GM23338 (cell line): ENCODE measurements around the gene RMND1. TPM values are rescaled to one million over a fixed set of nuclear protein-coding genes. Genes with fewer than 3 reads are reported as not detected.

Experiments
- ATAC-seq: fragments of 200-7000 bp; cut with Tn5 transposase; 3 replicates; pipeline ENCODE4 v1.9.1; 2020
- DNase-seq: peaks from one replicate; pipeline ENCODE4 v3.0.0-alpha.2; 2015; ENCODE audit warnings: low spot score
- H2AFZ ChIP-seq: fragments of 200-600 bp; sonication (generic); 2 replicates; pipeline ENCODE4 v1.8.0; 2016; ENCODE audit warnings: antibody characterized with exemption, mild to moderate bottlenecking, moderate library complexity
- H3F3A ChIP-seq: fragments of 200-600 bp; sonication (generic); replicated peaks from 2 replicates; pipeline ENCODE4 v1.8.0; 2017; ENCODE audit warnings: antibody characterized with exemption, mixed run types, low read depth
- H3K27ac ChIP-seq: fragments of 200-600 bp; sonication (generic); 2 replicates; pipeline ENCODE4 v1.6.1; 2016; ENCODE audit warnings: low read depth
- H3K27me3 ChIP-seq: fragments of 200-600 bp; sonication (generic); 2 replicates; pipeline ENCODE4 v1.8.0; 2016; ENCODE audit warnings: mild to moderate bottlenecking, mixed run types, moderate library complexity; ENCODE audit not compliant: insufficient read depth
- H3K36me3 ChIP-seq: fragments of 200-600 bp; sonication (generic); 2 replicates; pipeline ENCODE4 v1.8.0; 2016; ENCODE audit warnings: mild to moderate bottlenecking; ENCODE audit not compliant: insufficient read depth
- H3K4me1 ChIP-seq: fragments of 200-600 bp; sonication (generic); 2 replicates; pipeline ENCODE4 v1.8.0; 2016; ENCODE audit warnings: mild to moderate bottlenecking, moderate library complexity; ENCODE audit not compliant: insufficient read depth
- H3K4me2 ChIP-seq: fragments of 200-600 bp; sonication (generic); 2 replicates; pipeline ENCODE4 v1.7.1; 2017; ENCODE audit warnings: mixed run types
- H3K4me3 ChIP-seq: fragments of 200-600 bp; sonication (generic); 2 replicates; pipeline ENCODE4 v1.6.1; 2016; ENCODE audit warnings: mixed run types
- H3K79me2 ChIP-seq: fragments of 200-600 bp; sonication (generic); replicated peaks from 2 replicates; pipeline ENCODE4 v1.8.0; 2017; ENCODE audit warnings: mild to moderate bottlenecking; ENCODE audit not compliant: insufficient read depth
- H3K9me2 ChIP-seq: fragments of 200-600 bp; sonication (generic); 2 replicates; pipeline ENCODE4 v1.8.0; 2017; ENCODE audit not compliant: insufficient read depth
- H4K20me1 ChIP-seq: fragments of 200-600 bp; sonication (generic); replicated peaks from 2 replicates; pipeline ENCODE4 v1.8.0; 2017; ENCODE audit warnings: mild to moderate bottlenecking; ENCODE audit not compliant: insufficient read depth
- H3K27ac Mint-ChIP-seq: 2 replicates; pipeline ENCODE4 v1.8.0; 2020; ENCODE audit warnings: inconsistent platforms, mild to moderate bottlenecking, moderate library complexity, mixed read lengths
- H3K27me3 Mint-ChIP-seq: 3 replicates; pipeline ENCODE4 v1.8.0; 2022; ENCODE audit warnings: low read depth, mild to moderate bottlenecking, moderate library complexity, mixed read lengths, inconsistent platforms; ENCODE audit not compliant: insufficient read depth, poor library complexity
- H3K36me3 Mint-ChIP-seq: 3 replicates; pipeline ENCODE4 v1.8.0; 2021; ENCODE audit warnings: low read depth, mild to moderate bottlenecking, inconsistent platforms, moderate library complexity, mixed read lengths
- H3K4me1 Mint-ChIP-seq: 3 replicates; pipeline ENCODE4 v1.8.0; 2020; ENCODE audit warnings: mild to moderate bottlenecking, inconsistent platforms, mixed read lengths
- H3K4me3 Mint-ChIP-seq: 3 replicates; pipeline ENCODE4 v1.8.0; 2021; ENCODE audit warnings: moderate library complexity, mild to moderate bottlenecking, inconsistent platforms, mixed read lengths
- H3K9me3 Mint-ChIP-seq: 3 replicates; pipeline ENCODE4 v1.8.0; 2020; ENCODE audit warnings: moderate library complexity, mild to moderate bottlenecking, inconsistent platforms, mixed read lengths
- CREB1 ChIP-seq: fragments of 250-450 bp; sonication (Bioruptor Pico); IDR thresholded peaks from 2 replicates; pipeline ENCODE4 v1.5.0; 2020; ENCODE audit warnings: low read depth, mild to moderate bottlenecking, moderate library complexity
- EZH2 ChIP-seq: fragments of 200-600 bp; sonication (generic); IDR thresholded peaks from one replicate; pipeline ENCODE4 v1.8.0; 2017; ENCODE audit warnings: antibody characterized with exemption, mild to moderate bottlenecking, low read depth; ENCODE audit not compliant: unreplicated experiment
- JUNB ChIP-seq: IDR thresholded peaks from one replicate; pipeline ENCODE4 v1.6.1; 2016; ENCODE audit warnings: antibody characterized with exemption; ENCODE audit not compliant: unreplicated experiment
- NANOG ChIP-seq: IDR thresholded peaks from 2 replicates; pipeline ENCODE4 v1.6.1; 2016; ENCODE audit warnings: antibody characterized with exemption, borderline replicate concordance
- POLR2AphosphoS5 ChIP-seq: IDR thresholded peaks from 2 replicates; pipeline ENCODE4 v1.6.1; 2016; ENCODE audit warnings: antibody characterized with exemption, low read depth
- STAT1 ChIP-seq: IDR thresholded peaks from one replicate; pipeline ENCODE4 v1.6.1; 2016; ENCODE audit warnings: antibody characterized with exemption; ENCODE audit not compliant: unreplicated experiment
- ZNF331 ChIP-seq: fragments of 250-450 bp; sonication (Bioruptor Pico); IDR thresholded peaks from 2 replicates; pipeline ENCODE4 v1.5.0; 2020; ENCODE audit warnings: low read depth, mild to moderate bottlenecking, moderate library complexity
- ZNF462 ChIP-seq: fragments of 250-450 bp; sonication (Bioruptor Pico); IDR thresholded peaks from 2 replicates; pipeline ENCODE4 v1.5.0; 2020; ENCODE audit warnings: mild to moderate bottlenecking, moderate library complexity
- polyA plus RNA-seq: library from polyadenylated mRNA; unstranded; fragments of >200 nt; fragmentation: Nextera tagmentation; extraction: Ambion mirVana; gene quantifications from 2 replicates; pipeline ENCODE4 v1.2.1, GENCODE V29; 2016
- total RNA-seq: library from RNA; depleted of rRNA; stranded (reverse); fragments of >200 nt; shearing (Covaris generic); gene quantifications from 2 replicates; pipeline ENCODE4 v1.2.3, GENCODE V29; 2014
- TF ChIP-seq, protein P1 (sequence below), 2 experiments: fragments of 200-600 bp in 1 of 2; sonication (generic) in 1 of 2; conservative IDR thresholded peaks; 2 replicates each; pipeline versions ENCODE4 v1.5.1 to v1.6.1; 2016 to 2017; ENCODE audit warnings: antibody characterized with exemption in 2 of 2, low read depth in 2 of 2, mild to moderate bottlenecking in 2 of 2, moderate library complexity in 1 of 2

Gene RMND1
- total and polyA plus RNA-seq, 2 experiments from 2014 or later = 27.5 to 34.4 TPM

DNA sequence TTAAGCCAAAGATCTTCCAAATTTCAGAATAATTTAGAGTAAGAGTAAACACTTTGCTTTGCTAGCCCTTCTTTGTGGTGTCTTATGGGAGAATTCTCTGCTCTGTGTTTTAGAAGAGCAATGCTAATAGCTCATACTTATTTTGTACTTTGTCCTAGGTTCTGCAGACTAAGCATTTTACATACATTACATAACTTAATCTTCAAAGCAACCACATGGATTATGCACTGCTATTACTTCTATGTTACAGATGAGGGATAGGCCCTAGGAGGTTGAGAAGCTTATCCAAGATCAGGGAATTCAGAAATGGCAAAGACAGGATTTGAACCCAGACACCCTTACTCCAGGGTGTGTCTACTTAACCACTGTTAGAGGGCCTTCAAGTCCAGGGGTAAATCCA is 32.1 kb upstream of the RMND1 start (continued):
- TF ChIP-seq ZNF462 (CRISPR knock-in tag) = no peak
- TF ChIP-seq POLR2AphosphoS5 = no peak
- no peak for TF ChIP-seq ZNF331 (CRISPR knock-in tag)
- TF ChIP-seq CREB1 (CRISPR knock-in tag) = no peak

DNA sequence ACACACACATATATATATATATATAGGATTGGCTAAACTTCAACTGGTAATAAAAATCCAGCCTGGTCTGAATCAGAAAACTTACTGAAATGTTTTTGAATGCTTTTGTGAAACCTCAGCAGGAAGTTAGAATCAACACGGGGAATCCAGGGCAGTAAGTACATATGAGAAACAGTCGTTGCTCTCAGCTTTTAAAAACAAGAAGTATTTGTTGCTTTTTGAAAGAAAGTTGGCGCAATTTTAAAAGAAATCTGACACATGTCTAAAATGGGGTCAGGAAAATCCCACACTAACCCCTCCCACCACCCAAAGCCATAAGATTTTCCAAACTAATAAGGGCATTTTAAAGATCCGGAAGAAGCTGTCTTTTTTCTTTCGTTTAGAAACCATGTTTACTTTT is 30.4 kb upstream of the RMND1 start:
- Histone ChIP-seq H3K4me1 (no peaks in the 10 kb centered on the region), H3F3A (no peaks in the 10 kb centered on the region), H3K4me3 (no peak overlapping the region), H3K79me2 (no peaks in the 10 kb centered on the region), H4K20me1 (no peaks in the 10 kb centered on the region), H3K9me2 (0 out of 2 replicates have a peak, but pooled peaks cover 8% of the 10 kb centered on the region), H3K4me2 (no peak overlapping the region), H2AFZ (no peak overlapping the region), H3K27me3 (no peaks in the 10 kb centered on the region), H3K27ac (no peak overlapping the region), H3K36me3 (no peaks in the 10 kb centered on the region)
- H3K4me1 Mint-ChIP-seq = peaks cover 4% of the 10 kb centered on the region; the same call in 1 of the 3 replicates
- H3K4me3 Mint-ChIP-seq = no peak overlapping the region
- no peaks in the 10 kb centered on the region for H3K27me3 Mint-ChIP-seq
- ATAC-seq = no peak
- H3K9me3 Mint-ChIP-seq = no peaks in the 10 kb centered on the region
- TF ChIP-seq NANOG = no peak
- no peak for TF ChIP-seq JUNB
- TF ChIP-seq, protein P1, sequence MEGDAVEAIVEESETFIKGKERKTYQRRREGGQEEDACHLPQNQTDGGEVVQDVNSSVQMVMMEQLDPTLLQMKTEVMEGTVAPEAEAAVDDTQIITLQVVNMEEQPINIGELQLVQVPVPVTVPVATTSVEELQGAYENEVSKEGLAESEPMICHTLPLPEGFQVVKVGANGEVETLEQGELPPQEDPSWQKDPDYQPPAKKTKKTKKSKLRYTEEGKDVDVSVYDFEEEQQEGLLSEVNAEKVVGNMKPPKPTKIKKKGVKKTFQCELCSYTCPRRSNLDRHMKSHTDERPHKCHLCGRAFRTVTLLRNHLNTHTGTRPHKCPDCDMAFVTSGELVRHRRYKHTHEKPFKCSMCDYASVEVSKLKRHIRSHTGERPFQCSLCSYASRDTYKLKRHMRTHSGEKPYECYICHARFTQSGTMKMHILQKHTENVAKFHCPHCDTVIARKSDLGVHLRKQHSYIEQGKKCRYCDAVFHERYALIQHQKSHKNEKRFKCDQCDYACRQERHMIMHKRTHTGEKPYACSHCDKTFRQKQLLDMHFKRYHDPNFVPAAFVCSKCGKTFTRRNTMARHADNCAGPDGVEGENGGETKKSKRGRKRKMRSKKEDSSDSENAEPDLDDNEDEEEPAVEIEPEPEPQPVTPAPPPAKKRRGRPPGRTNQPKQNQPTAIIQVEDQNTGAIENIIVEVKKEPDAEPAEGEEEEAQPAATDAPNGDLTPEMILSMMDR (conservative IDR thresholded peaks at IDR 0.05; ENCODE audit: low read depth in 2 of 2) = no peak
- no peak for TF ChIP-seq EZH2
- no peak for TF ChIP-seq STAT1
- H3K36me3 Mint-ChIP-seq = no peaks in the 10 kb centered on the region
- DNase-seq = no peak
- H3K27ac Mint-ChIP-seq = no peak overlapping the region
